Glomerular endothelial cell (primary cell): ENCODE data around the gene PLBD2. TPM values are rescaled to one million over a fixed set of nuclear protein-coding genes. Genes with fewer than 3 reads are reported as not detected.

Source experiments
- DNase-seq: peaks from one replicate; pipeline ENCODE4 v3.0.0-alpha.2; 2011; ENCODE audit warnings: low read depth, low spot score; ENCODE audit errors: extremely low read depth
- total RNA-seq: library from RNA; depleted of rRNA; stranded (reverse); fragments of >200 nt; gene quantifications from 2 replicates; pipeline ENCODE4 v1.2.3, GENCODE V29; 2015

PLBD2 gene
- total RNA-seq, 1 donor from 2014 or later = 94.9 TPM

DNA sequence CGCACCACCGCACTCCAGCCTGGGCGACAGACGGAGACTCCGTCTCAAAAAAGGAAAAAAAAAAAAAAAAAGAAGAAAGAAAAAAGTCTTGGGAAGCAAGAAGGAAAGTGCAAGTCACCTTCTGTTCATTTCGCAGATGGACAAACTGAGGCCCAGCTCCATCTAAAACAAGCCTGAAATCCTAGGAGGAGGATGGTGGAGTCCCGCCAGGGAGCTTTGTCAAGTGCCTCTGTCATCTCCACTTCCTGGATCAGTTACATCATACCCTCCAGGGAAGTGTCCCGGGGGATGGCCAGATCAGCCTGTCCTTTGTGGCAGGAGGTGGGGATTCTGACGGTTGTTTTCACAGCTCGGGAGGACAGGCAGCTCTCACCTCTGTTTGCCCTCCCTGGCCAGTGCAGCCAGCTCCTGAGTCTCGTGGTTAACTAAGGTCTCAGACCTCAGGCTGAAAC is 55.1 kb downstream of the PLBD2 start:
- no peak for DNase-seq

DNA sequence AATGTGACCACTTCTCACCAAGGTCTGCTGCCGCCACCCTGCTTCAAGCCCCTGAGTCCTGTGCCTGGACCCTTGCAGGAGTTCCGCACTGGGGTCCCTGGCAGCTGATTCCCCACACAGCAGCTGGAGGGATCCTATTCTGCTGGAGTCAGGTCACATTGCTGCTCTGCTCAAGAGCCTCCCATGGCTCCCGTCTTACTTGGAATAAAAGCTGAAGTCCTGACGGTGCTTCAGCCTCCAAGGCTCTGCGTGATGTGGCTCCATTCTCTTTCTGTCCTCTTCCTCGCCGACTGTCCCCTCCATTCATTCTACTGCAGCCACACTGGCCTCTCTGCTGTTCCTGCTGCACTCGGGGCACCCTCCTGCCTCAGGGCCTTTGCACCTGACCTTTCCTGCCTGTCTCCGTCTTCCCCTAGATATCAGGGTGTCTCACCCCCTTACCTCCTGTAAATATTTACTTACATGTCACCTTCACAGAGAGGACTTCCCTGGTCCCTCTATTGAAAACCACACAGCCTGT is 56.2 kb downstream of the PLBD2 start:
- no peak for DNase-seq

DNA sequence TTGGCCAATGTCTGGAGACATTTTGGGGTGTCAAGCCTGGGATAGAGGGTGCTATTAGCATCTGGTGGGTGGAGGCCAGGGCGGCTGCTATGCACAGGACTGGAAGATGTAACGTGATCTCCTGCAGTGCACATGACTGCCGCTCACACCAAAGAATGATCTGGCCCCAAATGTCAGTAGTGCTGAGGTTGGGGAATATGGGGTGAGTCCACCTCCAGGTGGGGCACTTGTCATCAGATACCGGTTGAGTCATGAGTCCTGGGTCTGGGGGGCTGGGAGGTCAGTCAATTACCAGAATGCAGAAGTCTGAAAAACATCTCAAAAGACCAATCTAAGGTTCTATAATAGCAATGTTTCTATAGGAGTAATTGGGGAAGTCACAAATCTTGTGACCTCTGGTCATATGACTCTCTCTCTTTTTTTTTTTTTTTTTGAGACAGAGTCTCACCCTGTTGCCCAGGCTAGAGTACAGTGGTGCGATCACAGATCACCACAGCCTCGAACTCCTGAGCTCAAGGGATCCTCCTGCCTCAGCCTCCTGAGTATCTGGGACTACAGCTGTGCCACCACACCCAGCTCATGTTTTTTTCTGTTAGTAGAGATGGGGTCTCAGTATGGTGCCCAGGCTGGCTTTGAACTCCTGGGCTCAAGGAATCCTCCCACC is 57.8 kb downstream of the PLBD2 start:
- no peak for DNase-seq

DNA sequence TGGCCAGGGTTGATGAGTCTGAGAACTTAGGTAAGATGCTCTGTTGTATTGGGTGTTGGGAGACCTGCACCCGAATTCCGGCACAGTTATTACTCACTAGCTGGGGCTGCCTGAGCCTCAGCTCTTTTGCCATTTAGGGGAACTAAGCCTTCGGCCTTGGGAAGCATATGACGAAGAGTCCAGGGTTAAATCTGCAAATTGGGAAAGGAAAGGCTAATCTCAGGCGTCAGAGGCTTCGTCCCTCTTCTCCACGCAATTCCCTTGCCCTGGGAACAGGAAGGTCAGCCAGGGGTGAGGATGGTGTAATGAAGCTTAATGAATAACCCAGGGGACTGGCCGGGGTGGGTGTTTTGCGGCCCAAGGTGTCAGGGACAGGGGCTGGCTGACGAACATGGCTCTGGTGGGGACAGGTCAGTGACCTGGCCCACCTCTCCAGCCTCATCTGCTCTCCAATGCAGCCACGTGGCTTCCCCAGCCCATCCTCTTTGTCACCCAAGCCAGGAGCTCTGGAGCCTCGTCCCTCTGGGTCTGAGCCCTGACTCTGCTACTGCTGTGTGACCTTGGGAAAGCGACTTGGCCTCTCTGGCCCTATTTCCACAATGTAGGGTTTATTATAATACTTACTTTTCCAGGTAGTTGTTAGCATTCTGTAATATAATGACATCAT is 60.0 kb downstream of the PLBD2 start:
- DNase-seq = no peak

DNA sequence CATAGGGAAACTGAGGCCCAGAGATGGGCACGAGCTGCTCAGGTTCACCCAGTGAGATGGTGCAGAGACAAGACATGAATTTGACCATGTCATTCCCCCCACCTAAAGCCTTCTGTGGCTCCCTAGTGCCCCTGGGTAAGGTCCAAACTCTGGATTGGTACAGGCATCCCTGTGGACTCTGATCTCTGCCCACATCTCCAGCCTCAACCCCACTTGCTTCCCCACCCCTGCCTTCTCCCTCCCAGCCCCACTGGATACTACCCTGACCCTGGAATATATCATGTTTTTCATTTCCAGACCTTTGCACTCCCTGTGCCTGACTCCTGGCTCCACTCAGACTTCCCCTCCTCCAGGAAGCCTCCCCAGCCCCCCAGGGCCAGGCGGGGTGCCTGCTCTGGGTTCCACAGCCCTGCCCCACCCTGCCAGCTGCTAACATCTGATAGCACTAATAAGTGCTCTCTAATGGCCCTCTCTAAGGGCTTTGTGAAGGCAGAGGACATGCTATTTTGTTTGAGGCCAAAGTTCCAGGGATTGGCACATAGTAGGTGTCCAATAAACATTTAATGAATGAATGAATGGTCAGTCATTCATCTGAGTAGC is 62.7 kb downstream of the PLBD2 start:
- DNase-seq = no peak

DNA sequence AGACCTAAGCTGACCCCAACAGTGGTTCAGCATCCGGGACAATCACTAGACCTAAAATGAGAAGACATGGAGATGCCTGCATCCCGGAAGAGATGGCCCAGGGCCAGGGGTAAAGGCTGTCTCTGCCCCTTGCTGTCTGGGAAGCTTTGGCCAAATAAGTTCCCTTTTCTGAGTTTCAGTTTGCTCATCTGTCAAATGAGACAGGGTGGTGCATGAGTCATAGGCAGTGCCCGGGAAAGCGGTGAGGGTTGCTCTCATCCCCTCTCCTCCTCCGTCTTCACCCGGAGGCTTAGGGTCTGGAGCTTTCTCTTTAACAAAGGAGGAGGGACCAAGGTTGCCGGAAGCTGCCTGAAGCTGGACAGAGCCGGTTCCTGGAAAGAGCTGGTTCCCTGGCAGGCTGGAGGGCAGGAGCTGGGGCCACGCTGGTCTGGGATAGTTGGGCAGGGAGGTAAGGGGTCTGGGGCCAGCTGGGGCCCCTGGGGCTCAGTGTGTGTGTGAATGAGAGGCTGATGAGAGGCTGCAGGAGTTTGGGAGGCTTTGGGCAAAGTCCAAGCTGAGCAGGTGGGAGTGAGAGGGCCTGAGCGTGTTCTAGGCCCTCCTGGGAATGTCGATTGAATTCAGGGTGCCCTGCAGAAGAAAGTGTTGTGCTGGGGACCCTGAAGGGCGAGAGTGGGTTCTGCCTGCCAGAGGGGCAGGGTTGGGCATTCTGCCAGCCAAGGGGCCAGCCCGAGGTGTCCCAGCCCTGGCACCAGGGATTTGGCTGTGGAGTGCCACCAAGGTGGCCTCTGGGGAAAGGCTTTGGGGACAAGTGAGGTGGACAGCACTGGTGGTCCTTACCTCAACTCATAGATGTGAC is 63.9 kb downstream of the PLBD2 start, which contains the start of gene SDSL:
Gene SDSL (plus strand): TSS at position 351 of the 856 bp plus-strand sequence. CDS start 5,603 bp downstream, outside the sequence.
- DNase-seq = no peak

DNA sequence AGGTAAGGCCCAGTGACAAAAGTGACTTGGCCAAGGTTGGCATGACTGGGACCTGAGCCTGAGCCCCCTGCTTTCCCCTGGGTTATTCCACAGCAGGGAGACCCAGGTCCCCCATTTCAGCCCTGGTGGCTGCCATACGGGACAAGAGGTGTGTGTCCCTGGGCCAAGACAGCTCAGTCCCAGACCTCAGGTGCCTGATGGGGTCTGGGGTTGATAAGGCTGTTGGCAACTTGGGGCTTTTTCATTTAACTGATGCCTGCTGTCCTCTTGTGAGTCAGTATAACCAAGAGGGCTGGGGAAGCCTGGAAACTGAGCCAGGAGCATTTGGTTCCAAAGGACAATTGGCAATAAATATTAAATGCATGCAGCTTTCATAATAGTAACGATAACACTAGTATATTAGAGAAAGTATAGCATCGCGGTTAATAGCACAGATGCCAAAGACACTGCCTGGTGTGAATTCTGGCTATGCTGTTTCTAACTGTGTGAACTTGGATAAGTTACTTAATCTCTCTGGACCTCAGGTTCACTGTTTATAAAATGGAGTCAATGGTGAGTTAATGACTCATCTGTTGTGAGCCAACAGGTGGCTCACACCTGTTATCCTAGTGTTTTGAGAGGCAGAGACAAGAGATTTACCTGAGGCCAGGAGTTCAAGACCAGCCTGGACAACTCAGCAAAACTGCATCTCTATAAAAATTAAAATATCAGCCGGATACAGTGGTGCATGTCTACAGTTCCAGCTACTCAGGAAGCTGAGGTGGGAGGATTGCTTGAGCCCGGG is 64.7 kb downstream of the PLBD2 start:
- no peak for DNase-seq

DNA sequence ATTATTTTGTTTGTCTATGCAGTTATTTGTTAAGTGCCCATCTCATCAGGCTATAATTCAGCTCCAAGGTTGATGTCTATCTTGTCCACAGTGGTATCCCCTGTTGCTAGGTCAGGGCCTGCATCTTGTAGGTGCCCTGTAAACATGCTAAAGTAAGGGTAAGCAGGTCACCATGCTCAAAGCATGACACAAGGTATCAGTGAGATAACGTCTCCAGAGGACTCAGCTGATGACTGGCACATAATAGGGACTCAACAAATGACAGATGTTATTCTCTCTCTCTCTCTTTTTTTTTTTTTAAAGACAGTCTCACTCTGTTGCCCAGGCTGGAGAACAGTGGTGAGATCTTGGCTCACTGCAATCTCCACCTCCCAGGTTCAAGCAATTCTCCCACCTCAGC is 66.1 kb downstream of the PLBD2 start:
- DNase-seq = no peak

DNA sequence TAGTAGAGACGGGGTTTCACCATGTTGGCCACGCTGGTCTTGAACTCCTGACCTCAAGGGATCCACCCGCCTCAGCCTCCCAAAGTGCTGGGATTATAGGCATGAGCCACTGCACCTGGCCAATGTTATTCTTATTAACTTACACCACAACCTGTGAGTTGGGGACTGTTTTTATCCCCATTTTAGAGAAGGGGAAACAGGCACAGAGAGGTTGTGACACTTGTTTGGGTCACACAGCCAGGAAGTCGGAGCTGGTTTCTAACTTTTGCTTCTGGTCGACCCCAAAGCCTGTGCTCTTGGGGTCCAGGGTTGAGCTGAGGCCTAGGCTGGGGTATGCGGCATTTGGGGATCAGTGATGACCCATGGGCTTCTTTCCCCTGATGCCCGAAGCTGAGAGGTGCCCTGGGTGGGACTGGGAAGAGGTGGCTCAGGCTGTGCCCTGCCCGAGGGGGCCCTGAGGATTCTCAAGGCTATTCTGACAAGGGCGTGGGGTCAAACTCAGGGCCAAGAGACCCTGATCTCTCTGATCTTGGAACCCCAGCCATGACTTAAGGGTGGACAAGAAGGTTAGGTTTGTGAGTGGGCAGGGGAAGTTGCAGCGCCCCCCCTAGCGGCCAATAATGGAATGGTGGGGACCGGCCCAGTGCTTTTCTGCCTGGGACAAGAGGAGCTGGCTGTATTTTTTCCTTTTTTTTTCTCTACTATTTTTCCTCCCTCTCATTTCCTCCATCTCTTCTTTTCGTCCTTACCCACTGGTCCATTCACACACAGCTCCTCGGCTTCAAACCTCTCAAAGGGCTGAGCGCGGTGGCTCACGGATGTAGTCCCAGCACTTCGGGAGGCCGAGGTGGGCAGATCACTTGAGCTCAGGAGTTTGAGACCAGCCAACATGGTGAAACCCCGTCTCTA is 66.8 kb downstream of the PLBD2 start:
- DNase-seq = no peak

DNA sequence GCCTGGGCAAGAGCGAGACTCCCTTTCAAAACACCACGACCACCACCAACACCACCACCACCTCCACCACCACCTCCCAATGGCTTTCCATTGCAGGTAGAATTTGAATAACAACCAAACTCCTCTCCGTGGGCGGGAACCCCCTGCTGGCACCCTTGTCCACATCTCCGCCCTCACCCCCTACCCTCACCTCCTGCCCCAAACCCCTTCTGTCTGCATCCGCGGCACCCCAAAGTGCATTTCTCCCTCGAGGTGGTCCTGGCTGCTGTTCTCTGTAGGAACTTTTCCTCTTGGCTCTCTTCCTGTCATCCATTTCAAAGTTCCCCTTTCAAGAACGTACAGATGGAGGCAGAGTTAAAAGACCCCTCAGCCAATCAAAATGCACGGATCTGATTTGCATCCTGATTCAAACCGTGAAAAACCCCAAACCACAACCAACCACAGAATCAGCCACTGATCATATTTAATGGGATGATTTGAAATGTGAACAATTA is 67.6 kb downstream of the PLBD2 start:
- no peak for DNase-seq

DNA sequence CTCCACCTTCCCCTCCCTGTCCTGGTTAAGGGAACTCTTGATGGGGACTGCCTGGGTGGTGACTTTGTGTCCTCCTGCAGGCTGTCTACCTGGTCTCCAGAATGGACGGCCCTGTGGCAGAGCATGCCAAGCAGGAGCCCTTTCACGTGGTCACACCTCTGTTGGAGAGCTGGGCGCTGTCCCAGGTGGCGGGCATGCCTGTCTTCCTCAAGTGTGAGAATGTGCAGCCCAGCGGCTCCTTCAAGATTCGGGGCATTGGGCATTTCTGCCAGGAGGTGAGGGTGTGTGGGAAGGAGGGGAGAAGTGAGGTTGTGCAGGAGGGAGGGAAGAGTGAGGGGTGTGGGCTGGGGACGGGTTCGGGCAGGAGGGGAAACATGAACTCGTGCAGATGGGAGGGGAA is 69.5 kb downstream of the PLBD2 start:
- no peak for DNase-seq

DNA sequence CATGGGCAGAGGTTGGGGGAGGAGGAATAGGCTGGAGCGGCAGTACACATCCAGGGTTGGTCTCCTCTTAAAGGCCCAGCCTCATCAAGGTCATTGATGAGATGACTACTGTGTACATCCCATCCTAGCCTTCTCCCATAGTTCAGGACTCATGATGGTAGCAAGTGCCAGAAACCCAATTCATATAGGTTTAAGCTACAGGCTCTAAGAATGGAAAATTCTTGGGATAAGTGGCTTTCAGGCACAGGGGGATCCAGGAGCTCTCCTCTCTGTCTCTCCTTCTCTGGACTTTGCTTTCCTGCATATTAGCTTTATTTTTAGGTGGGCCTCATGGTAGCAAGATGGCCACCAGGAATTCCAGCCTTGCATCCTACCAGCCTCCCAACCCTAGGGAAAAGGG is 70.1 kb downstream of the PLBD2 start:
- DNase-seq = no peak

DNA sequence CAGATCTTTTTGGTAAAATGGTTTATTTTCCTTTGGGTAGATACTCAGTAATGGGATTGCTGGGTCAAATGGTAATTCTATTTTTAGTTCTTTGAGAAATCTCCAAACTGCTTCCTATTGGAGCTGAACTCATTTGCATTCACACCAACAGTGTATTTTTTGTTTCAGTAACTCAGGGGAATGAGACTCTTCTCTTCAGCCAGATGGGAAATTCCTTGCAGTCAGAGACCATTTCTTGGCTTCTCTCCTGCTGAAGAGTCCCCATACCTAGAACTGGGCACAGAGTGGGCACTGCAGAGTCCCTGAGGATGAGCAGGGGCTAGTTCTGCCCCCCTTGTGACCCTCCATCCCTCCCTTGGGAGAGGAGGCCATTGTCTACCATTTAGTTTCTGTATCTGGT is 74.6 kb downstream of the PLBD2 start:
- no peak for DNase-seq

DNA sequence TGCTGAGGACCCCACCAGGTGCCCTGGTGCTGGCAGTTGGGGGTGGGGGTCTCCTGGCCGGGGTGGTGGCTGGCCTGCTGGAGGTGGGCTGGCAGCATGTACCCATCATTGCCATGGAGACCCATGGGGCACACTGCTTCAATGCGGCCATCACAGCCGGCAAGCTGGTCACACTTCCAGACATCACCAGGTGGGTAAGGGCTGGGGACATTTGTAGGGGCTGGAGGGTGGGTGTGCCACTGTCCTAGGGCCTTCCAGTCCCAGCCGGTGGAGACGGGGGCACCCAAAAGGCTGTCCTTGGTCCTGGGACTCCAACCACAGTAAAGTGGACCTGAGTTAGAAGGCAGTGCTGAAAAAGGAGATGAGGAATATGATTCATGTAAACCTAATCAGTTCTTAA is 77.0 kb downstream of the PLBD2 start:
- no peak for DNase-seq

DNA sequence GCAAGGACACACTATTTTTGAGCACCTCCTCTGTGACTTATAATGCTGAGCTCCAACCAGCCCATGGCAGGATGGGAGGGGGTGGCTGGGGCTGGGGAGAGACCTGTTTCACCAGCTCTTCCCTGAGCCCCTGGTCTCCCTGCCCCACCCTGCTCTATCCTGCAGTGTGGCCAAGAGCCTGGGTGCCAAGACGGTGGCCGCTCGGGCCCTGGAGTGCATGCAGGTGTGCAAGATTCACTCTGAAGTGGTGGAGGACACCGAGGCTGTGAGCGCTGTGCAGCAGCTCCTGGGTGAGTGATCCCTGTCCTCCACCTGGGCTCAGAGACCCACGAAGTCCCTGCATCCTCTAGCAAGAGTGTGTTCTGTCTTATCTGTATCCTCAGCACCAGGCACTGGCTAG is 78.2 kb downstream of the PLBD2 start:
- DNase-seq = no peak

DNA sequence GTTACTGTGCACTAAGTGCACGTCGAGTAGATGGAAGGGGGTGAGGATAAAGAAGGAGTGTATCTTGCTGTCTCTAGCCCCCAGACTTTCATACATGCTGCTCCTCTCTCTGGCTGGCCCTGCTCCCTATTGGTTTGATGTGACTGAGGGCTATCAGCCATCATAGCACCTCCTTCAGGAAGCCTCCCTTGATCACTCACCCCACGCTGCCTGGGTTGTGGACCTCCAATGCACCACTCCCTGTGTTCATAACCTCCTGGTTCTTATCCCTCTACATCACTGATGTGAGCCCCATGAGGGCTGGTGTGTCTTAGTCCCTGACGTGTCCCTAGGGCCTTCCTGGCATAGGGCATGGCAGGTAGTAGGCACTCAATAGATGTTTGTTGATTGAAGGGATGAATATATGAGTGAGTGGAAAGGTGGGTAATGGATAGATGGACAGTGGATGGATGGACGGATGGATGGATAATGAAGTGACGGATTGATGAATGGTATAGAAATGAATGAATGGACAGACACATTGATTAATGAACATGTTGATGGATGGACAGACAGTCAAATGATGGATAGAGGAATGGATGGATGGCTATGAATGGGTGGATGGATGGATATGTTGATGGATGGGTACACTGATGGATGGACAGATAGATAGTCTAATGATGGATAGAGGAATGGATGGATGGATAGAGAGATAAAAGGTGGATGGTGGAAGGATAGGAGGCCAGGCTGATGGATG is 78.8 kb downstream of the PLBD2 start:
- no peak for DNase-seq

DNA sequence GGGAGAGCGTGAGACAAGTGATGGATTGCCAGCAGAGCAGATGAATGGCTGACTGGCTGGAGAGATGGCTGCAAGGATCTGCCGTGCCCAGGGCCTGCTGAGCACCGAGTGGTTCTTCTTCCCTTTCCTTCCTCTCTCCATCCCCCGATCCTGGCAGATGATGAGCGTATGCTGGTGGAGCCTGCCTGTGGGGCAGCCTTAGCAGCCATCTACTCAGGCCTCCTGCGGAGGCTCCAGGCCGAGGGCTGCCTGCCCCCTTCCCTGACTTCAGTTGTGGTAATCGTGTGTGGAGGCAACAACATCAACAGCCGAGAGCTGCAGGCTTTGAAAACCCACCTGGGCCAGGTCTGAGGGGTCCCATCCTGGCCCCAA is 79.3 kb downstream of the PLBD2 start:
- no peak for DNase-seq

DNA sequence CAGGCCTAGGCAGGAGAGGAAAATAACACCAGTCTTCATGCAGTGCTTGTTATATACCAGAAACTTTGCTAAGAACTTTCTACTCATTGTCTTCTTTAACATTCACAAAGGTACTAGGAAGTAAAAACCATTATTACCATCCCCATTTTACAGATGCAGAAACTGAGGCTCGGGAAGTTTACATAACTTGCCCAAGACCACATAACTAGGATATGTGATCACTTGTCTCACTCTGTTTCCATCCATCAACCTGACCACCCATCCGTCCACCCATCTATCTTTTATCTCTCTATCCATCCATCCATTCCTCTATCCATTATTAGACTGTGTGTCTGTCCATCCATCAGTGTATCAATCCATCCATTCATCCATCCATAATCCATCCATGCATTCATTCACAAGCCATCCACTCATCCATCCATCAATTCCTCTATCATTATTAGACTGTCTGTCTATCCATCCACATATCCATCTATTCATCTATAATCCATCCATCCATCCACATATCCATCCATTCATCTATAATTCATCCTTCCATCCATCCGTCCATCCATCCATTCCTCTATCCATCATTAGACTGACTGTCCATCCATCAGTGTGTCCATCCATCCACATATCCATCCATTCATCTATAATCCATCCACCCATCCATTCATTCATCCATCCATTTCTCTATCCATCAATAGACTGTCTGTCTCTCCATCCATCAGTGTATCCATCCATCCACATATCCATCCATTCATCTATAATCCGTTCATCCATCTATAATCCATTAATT is 80.3 kb downstream of the PLBD2 start:
- no peak for DNase-seq
